Activated naive CD4-positive, alpha-beta T cell treated with anti-CD3 and anti-CD28 coated beads, Interleukin-2, amount 50 U/mL, for 16 hours (primary cell): Measurements from ENCODE around the gene TMIGD3.
A peak's percentile ranks its signal among the peaks of the same experiment; 100 is the strongest.
"Not testable (repeated sequence)": the region's sequence is repeated elsewhere in the genome, so short reads cannot be mapped to it uniquely, and the experiment has no call there.

Source experiments
- DNase-seq: peaks from one replicate; pipeline ENCODE4 v3.0.0-alpha.2; 2020

The TMIGD3 gene

GRCh38 chr1:111503585-111504060 is at the start of gene TMIGD3, which contains the start of gene ADORA3:
TMIGD3 (minus strand) TSS chr1:111503633; CDS start chr1:111503354, 279 bp downstream.
ADORA3 (minus strand) TSS chr1:111503633; CDS start chr1:111503354, 279 bp downstream.
- no peak for DNase-seq

GRCh38 chr1:111553196-111553595 is 49.8 kb upstream of the TMIGD3 start:
- DNase-seq: no peak

GRCh38 chr1:111552587-111552986 is 49.2 kb upstream of the TMIGD3 start:
- no peak for DNase-seq

GRCh38 chr1:111551623-111552411 is 48.4 kb upstream of the TMIGD3 start:
- DNase-seq: no peak

- DNase-seq: not testable (repeated sequence)
These were observed 44.4 kb upstream of the TMIGD3 start for GRCh38 chr1:111547786-111548185.

- no peak for DNase-seq
These were observed 38.8 kb upstream of the TMIGD3 start for GRCh38 chr1:111542187-111542586.

- no peak for DNase-seq
These were observed 38.3 kb upstream of the TMIGD3 start for GRCh38 chr1:111541721-111542120.

- no peak for DNase-seq
These were observed 37.5 kb upstream of the TMIGD3 start for GRCh38 chr1:111540928-111541327.

GRCh38 chr1:111538343-111539025 is 35.1 kb upstream of the TMIGD3 start:
- no peak for DNase-seq

- DNase-seq: no peak
These were observed 32.1 kb upstream of the TMIGD3 start for GRCh38 chr1:111535256-111536191.

- DNase-seq: no peak
These were observed 16.6 kb upstream of the TMIGD3 start for GRCh38 chr1:111520053-111520452.

- DNase-seq: peak; percentile 42
These were observed 14.2 kb upstream of the TMIGD3 start for GRCh38 chr1:111517469-111518225.

GRCh38 chr1:111516005-111516535 is 12.6 kb upstream of the TMIGD3 start:
- DNase-seq: peak; percentile 19

GRCh38 chr1:111515291-111516004 is 12.0 kb upstream of the TMIGD3 start:
- peak; percentile 46 for DNase-seq

GRCh38 chr1:111513410-111514020 is 10.1 kb upstream of the TMIGD3 start:
- DNase-seq: no peak

- DNase-seq: no peak
These were observed 9.5 kb upstream of the TMIGD3 start for GRCh38 chr1:111512931-111513330.

GRCh38 chr1:111512132-111512889 is 8.9 kb upstream of the TMIGD3 start:
- DNase-seq: no peak

- DNase-seq: no peak
These were observed 7.9 kb upstream of the TMIGD3 start for GRCh38 chr1:111511370-111511769.

GRCh38 chr1:111509997-111510375 is 6.6 kb upstream of the TMIGD3 start:
- no peak for DNase-seq
